ENCODE data around the gene ALDH1A1. TPM values are rescaled to one million over a fixed set of nuclear protein-coding genes. Genes with fewer than 3 reads are reported as not detected.
"Not testable (repeated sequence)": the region's sequence is repeated elsewhere in the genome, so short reads cannot be mapped to it uniquely, and the experiment has no call there.

The ALDH1A1 gene
- polyA plus RNA-seq, 12 donors = 22.3 to 55.2 (median 31.8) TPM; not detected in 1

DNA sequence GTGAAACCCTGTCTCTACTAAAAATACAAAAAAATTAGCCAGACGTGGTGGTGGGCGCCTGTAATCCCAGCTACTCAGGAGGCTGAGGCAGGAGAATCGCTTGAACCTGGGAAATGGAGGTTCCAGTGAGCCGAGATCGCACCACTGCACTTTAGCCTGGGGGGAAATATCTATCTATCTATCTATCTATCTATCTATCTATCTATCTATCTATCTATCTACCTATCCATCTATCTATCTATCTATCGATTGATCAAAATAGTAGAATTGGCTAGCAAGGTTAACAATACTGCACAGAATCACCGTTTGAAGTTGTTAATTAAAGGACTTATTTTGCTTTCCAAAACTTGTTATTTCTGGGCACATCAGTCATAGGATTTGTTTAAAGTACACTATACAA, 90.1 kb downstream of the ALDH1A1 start:
- DNase-seq = not testable (repeated sequence)

DNA sequence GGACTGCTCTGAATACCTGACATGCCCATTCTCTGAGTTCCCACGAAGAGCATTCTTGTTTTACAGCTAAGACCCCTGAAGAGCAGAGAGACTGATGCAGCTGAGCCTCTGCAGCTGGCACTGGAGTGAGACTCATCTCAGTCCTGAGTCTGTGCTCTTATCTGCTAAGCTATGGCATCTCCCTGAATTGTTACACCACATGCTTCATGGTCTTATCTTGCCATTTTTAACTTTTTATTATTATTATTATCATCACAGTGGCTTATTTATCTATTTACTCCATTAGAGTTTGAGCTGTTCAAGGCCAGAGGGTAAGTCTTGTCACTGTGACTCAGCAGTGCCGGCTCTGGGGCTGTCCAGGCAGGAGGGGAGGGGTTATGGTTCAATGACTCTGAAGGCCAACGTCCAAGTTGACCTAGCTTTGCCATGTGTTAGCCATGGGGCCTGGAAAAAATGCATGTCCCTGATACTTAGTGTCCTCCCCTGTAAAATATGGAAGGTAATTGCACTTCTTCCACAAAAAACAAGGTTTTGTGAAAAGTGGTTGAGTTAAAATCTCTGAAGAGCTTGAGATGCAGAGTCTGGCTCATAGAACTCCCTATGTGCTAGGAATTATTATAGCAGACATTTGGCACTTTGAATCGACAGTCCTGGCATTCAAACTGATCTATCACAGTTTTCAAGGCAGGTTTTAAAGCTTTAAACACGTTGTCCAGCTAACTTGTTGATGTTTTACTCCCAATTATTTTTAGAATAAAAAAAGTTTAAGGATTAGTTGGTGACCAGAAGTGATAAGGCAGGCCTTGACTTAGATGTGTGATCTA, 94.6 kb downstream of the ALDH1A1 start:
- DNase-seq = no peak

GRCh38 chr9:72857624-72857996, 95.2 kb downstream of the ALDH1A1 start:
- DNase-seq = no peak

DNA sequence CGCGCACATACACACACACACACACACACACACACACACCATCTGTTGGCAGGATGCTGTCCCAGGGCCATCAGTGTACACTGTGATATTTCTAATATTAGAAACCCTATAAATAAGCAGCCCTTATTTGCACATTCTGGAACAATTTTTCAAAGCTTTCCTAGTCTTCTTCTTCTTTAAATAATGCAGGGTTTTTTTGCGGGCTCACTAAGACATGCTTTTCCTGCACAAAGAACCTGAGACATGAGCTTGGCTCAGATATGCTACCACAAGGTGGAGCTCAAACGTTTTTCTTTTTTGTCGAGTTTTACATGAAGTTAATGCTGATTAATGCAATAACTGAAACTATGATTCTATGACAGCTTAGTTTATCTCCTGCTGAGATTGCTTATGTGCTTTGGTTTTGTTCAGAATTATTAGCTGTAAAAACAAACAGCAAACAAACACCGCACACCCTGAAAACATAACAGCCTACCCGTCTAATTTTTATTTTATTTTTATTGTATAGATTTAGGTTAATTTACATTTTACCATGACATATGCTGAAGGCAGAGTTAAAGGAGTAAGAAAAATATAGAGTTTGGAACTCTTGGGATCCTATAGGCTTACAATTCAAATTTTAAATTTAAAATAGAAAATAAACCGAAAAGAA, 95.8 kb downstream of the ALDH1A1 start:
- peak; percentile 84 for DNase-seq

DNA sequence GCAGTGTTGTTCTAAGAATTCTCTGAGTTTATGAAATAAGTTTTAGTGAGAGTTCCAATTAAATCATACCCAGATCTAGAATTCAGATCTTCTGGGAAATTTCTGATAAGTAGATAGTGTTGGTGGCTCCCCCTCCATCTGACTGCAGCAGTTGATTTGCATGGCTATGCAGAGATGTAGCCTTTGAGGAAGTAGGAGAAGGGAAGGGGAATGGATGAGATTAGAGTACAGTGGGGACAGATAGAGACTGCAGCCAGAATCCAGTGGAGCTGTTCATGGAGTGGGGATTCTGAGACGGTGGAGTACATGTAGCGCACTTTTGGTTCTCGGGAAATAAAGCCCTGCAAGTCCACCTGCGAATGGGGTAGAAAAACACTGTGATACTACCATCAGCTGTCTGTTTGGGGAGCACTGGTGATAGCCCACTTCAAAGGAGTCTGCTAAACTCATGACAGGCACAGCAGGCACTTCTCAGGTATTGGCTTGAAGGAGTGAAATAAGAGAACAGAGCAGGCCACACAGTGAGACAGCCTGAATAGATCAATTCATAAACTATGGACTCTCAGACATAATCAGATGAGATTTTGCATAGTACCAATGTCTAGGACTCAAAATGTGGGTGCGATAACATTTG, 96.8 kb downstream of the ALDH1A1 start:
- no peak for DNase-seq

DNA sequence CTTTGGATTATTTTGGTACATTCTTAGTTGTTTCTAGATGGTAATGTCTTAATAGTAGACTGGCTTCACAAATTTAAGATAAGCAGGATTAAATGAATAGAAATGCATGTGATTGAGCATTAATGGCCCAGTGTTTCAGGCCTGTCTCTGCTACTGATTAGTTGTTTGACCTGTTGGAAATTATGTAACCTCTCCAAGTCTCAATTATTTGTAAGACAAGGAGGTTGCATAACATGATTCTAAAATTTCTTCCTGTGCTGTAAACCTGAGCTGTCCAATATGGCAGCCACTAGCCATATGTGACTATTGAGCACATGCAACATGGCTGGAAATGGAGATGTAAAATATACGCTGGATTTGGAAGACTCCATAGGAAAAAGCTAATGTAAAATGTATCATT, 97.5 kb downstream of the ALDH1A1 start:
- DNase-seq = no peak

Other genes starting within 250 kb of the ALDH1A1 start
- gene ANXA1, start 198.8 kb upstream of the ALDH1A1 start, polyA plus RNA-seq (ENCODE audit: insufficient read length in 12 of 12) = 100 to 1,000 TPM in 7 of 12 donors, 10 to 100 TPM in 4, not detected in 1; 81.9 to 901 (median 127) TPM